Left renal pelvis (tissue), 4 donors: ENCODE data around the gene CUEDC2. TPM values are rescaled to one million over a fixed set of nuclear protein-coding genes. Genes with fewer than 3 reads are reported as not detected.

Experiments used
- DNase-seq, 4 donors: peaks; one replicate each; pipeline ENCODE4 v3.0.0-alpha.2; 2013; ENCODE audit warnings: low read depth in 4 of 4, low spot score in 3 of 4
- polyA plus RNA-seq, 4 donors: library from polyadenylated mRNA; unstranded; fragments of 120-200 nt; gene quantifications; one replicate each; pipeline ENCODE4 v1.2.1, GENCODE V29; 2013; ENCODE audit not compliant: insufficient read length in 4 of 4

Gene CUEDC2
- polyA plus RNA-seq, 4 donors: 62.7 to 89.6 (median 77.5) TPM

DNA sequence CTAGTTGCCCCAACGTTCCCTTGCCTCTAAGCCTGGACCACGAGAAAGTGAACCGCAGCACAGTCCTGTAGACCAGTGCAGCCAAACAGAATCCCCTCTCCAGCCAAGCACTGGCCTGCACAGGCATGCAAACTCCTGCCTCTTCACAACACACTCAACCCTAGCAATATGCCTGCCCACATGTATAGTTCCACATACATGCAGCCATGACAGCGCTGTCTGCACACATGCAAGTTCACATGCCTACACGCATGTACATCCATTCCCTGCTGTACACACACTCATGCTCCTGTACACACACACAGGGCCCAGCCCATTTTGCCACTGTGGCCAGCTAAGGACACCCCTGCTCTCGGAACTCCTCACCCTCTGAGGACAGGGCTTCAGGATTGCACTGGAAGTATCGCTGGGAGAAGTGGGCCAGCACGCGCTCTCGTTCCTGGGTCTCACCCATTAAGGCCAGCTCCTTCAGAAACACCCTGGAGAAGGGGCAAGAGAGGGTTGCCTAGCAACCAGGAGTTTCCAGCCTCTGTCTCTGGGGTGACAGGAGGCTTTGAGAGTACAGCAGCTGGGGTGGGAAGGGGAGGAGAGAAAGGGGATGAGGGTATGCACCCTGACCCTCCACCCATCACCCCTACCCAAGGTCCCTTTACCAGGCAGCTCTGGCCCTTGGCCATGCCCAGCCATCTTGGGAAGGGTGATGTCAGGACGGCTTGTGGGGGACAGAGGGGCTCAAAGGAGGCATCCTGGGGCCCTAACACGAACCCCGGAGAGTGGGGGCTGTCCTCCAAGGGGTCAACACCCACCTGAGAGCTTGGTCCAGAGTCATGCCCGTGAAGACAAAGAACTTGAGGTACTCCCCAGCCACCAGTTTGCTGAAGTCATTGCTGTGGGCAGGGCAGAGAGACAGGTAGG lies 20.8 kb downstream of the CUEDC2 start:
- DNase-seq: no peak

DNA sequence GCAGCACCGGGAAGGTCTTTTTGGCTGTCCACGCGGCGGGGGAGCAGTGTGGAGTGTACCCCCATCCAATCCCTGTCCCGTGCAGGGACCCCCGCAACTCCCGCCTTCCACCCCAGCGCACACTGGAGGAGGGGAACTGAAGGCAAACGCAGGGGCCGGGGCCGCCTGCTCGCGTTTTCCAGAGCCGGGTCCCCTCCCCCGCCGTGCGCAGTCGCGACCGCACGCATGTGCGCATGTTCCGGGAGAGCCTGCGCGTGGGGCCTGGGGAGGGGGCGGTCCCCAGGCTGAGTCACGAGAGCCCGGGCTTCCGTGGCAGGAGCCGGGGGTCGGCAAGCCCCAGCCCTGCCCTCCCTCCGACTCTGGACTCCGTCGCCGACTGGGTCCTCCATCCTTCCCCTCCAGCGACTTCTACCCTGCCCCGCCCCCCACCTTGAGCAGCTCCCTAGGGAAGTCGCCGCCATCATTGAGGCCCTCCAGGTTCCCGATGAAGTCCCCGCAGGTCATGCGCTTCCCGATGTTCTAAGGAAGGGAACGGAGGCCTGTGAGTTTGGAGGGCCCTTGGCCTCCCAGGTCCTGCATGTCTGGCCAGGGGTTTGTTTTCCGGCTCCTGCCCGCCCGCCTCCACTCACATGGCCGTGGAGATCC lies 21.8 kb downstream of the CUEDC2 start:
- no peak for DNase-seq

DNA sequence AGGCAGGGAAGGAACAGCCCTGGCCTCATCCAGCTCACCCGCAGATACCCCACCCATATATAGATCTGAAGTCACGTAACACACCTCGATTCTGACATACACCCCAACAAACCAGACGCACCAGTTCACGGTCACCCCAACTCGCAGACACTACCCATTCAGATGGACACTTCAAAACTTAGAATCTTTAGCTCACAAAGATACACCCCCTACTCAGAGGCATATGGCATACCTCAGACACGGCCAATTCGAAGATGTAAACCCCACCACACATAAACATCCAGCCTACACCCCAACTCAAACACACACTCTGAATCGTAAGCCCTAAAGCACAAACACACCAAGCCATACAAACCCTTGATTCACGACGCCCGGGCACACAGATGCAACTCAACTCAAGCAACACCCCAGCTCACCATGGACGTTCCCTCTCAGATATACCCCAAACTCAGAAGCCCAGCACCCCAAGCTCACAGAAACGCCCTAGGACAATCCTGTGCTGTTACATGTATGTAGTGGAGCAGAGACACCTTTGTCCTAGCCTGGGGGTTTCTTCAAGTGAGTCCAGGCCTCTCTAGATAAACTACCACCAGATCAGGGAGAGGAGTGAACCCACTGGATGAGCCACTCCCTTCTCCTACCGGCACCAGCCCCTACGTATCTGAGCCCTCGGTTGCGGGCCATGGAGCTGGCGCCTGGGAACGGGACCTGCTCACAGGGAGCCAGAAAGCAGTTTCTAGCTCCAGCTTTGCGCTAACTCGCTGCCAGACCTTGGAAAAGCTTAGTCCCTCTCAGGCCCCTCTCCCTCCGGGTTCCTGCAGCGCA lies 22.6 kb downstream of the CUEDC2 start:
- DNase-seq: no peak

DNA sequence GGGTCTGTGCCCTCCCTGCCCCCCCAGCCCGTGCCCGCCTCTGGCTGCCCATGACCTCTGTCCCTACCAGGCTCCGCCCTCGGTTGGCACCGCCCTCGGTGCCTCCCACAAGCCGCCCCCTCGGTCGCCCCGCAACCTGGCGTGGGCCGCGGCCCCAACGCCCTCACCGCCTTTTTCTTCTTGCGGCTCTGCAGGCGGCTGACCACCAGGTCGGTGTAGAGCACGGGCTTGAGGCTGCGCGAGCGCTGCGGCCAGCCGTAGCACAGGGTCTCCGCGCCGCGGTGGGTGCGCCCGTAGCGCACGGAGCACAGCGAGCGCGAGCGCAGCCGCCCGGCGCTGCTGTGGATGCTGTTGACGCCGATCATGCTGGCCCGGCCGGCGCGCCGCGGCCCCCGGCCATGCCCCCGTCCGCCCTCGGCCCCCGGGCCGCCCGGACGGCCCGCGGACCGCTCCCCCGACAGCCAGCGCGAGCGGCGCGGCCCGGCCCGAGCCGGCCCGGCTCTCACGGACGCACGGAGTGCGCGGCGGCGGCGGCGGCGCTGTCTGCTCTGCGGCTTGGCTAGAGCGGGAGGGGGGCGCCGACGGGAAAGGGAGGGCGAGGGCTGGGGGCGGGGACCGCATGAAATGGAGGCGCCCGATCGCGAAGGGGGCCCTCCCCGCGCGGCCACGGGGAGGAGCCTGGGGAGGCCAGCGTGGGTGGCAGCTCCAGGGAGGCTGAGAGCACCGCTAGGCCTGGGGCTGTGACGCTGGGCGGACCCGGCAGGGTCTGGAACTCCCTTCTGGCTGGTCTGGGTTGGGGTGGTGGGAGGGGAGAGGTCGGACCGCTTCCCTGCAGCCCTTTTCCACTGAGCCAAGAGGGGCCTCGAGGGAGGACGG lies 23.4 kb downstream of the CUEDC2 start:
- no peak for DNase-seq

DNA sequence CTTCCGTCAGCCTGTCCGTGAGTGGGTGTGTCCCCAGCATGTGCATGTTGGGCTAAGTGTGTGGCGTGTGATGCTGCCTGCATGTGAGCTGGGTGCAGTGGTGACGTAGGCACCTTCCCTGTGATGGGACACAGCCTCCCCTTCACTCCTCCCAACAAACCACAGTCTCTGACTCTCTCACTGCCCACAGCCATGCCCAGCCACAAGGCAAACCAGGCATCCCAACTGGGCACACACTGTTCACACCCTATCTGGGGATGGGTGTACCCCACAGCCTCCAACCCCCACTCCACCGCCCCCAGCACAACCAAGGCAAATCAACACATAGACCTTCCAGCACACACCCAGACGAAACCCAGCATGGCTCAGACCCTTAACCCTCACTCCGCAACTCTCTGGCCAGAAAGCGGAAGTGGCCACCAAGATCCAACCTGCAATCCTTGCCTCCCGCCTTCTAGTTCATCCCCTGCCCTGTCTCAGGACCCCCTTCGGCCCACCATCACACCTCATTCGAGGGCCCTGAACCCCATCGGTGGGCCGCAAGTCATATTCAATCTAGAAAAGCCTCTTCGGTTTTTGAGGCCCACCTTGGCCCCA lies 24.1 kb downstream of the CUEDC2 start:
- DNase-seq: no peak

DNA sequence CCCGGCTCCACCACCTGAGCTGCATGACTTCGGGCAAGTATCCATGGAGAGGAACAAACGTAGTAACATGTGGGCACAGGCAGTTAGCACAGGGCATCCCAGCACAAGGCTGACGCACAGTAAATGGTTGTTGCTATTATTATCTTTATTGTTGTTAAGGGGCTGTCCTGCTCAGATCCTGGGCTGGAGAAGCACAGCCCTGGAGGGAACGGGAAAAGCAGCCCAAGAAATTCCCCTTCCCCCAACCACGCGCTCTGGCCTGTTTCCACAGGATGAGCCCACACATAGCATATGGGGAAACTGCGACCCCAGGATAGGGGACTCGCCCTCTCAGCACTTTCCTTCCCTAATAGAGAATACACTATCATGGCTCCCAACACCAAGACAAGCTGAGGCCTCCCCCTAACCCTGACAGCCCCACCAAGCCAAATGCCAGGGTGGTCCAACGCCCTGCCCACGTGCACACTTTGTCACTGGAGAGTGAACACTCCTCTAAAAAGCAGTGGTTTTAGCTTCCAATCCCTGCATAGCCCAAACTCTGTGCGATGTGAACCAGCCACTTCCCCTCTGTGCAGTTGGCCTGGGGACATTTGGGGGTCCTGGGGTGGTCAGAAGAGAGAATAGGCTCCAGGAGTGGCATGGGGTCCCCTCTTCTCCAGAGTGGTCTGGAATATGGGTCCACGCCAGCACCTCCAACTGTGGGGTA lies 24.8 kb downstream of the CUEDC2 start:
- no peak for DNase-seq

DNA sequence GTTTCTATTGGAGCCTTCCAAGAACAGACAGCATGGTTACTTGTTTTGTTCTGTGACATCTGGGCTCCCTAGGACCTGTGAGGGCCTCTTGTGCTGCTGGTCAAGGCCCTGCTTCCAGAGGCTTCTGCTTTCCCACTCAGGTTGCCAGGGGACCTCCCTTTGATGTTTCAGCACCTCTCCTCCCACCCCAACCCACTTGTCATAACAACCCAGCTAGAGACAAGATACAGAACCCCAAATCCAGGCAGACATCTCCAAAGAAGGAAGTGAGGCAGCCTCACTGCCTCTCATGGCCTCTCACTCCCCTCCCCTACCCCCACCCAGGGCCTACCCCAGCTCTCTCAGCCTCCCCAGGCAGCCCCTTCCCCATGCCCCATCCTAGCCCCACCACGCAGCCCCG lies 25.6 kb downstream of the CUEDC2 start:
- no peak for DNase-seq

DNA sequence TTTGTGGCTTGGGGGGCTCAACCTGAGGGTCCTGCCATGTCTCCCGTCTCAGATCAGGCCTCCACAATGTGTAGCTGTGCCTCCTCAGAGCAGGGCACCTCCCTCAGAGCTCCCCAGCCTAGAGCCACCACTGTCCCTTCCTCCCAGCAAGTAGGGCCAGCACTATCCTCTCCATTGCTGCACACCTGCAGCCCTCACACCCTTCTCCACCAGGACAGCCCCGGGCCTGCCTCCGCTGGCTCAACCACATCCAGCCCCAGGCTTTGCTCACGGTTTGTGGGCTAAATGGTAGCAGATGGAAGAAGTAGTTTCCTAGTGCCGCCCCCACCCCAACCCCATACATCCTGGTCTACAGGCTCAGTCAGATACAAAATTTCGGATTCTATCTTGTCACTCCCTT lies 26.7 kb downstream of the CUEDC2 start:
- no peak for DNase-seq

DNA sequence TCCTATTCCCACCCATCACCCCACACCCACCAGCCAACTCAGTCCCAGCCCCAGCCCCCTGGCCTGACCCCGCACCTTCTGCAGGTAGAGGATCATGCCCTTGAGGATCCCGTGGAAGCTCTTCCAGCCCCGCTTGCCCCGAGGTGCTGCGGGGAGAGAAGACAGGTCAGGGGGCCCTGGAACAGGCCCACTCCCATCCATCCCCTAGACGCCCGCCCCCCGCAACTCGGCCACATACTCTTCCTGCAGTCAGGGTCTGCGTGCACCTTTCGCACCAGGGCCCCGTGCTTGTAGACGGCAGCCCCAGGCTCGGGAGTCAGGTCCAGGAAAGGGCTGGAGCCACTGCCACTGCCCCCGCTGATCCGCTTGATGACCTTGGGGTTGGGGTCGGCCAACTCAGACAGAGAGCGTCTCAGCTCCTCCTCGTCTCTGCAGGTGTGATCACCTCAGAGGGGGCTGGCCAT lies 27.2 kb downstream of the CUEDC2 start:
- DNase-seq: no peak

DNA sequence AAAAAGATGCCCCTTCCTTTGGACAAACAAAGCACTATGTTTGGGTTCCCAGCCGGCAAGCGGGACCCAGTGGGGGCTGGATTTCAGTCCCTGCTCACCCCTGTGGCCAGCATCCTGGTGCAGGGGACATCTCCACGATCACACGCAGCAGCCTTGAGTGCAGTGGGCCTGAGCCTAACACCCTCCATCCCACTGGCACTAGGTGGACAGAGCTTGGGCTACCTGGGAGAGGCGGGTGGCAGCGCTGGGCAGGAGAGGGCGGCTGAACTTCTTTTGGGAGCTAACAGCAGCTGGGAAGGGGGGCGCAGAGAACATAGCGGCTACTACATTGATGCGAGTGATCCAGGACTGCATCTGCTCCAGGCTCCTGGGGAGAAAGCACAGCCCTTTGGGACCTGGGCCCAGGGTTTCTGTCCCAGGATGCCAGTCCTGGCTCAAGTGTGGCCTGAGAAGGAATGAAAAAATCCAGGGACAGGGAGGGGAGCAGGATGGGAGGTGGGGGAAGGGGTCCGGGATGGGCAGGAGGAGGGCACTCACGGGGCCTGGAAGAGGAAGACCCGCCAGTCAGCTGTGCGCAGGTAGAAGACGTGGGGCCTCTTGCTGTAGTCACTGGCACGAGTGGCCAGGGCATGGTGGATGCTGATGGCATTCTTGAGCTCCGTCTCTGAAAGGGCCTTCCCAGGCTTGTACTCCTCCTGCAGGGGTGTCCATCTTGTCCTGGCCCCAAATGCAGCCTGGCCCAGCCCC lies 27.8 kb downstream of the CUEDC2 start:
- no peak for DNase-seq

DNA sequence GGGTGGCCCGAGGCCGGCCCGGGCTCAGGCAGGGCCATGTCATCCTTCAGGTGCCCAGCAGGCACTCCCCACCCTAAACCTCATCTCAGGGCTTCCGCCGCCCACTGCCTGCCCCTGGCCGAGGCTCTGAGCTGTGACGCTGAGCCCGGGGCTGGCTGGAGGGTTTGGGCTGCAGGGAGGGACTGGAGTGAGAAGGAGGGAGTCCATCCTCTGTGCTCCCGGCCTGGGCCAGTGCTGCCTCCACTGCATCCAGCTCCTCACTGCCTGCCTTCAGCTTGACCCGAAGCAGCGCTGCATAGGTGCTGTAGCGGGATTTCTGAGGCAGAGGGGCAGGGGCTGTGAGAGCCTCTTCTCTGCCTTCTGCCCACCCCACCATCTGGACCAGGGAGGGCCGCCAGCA lies 29.3 kb downstream of the CUEDC2 start:
- no peak for DNase-seq

DNA sequence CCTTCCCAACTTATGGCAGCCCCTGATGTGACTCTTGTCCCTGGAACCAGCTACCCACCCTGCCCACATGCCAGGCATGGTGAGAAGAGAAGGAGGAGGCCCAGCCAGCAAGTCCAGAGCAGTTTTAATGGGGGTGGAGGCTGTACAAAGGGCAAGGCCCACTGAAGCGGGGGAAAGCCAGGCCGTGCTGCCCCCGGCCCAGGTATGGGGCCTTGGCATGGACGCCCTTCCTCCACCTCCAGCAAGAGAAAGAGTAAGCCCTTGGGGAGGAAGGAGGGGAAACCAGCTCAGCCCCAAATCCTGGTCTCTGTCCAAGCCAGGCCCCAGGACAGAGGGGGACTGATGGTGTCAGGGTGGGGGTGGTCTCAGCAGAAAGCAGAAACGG lies 29.9 kb downstream of the CUEDC2 start:
- DNase-seq: no peak

DNA sequence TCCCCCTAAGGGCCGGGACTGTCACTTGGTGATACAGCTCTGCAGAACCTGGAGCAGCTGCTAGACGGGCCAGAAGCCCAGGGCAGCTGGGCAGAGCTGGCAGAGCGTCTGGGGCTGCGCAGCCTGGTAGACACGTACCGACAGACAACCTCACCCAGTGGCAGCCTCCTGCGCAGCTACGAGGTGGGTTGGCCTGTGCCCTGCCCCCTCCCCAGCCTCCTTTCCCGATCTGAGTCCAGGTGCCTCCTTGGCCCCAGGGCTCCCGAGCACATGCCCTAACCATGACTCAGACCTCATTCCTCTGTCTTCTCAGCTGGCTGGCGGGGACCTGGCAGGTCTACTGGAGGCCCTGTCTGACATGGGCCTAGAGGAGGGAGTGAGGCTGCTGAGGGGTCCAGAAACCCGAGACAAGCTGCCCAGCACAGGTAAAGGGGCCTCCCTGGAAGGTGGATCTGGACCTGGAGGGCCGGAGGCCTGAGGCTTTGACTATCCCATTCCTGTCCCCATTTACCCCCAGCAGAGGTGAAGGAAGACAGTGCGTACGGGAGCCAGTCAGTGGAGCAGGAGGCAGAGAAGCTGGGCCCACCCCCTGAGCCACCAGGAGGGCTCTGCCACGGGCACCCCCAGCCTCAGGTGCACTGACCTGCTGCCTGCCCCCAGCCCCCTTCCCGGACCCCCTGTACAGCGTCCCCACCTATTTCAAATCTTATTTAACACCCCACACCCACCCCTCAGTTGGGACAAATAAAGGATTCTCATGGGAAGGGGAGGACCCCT lies 30.5 kb downstream of the CUEDC2 start:
- DNase-seq: no peak

DNA sequence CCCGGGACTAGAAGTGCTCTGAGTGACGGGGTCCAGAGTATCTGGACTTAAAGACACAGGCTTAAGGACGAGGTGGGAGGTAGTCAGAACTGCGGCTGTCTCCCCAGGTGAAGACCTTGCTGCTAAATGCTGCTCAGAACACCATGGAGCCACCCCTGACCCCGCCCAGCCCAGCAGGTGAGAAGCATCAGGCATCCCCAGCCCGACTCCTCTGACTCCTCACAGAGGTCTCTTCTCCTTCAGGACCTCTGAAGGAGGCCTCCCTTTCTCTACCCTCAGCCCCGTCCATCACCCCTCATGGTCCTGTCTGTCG lies 31.1 kb downstream of the CUEDC2 start:
- DNase-seq: no peak

DNA sequence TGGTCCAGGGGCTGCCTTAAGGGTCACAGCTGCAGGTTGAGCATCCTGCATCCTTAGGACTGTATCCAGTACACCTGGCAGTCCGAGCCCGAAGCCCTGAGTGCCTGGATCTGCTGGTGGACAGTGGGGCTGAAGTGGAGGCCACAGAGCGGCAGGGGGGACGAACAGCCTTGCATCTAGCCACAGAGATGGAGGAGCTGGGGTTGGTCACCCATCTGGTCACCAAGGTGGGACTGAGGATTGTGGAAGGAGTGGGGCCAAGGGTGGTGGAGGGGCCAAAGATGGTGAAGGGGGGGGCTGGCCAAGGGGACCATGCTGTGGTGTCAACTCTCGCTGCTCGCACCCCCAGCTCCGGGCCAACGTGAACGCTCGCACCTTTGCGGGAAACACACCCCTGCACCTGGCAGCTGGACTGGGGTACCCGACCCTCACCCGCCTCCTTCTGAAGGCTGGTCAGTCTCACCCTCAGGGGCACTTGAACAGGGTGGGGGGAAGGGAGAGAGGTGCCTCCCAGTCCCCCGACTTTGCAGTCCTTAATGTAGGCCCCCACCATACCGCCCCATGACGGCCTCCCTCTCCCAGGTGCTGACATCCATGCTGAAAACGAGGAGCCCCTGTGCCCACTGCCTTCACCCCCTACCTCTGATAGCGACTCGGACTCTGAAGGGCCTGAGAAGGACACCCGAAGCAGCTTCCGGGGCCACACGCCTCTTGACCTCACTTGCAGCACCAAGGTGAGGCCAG lies 31.6 kb downstream of the CUEDC2 start:
- DNase-seq: no peak

DNA sequence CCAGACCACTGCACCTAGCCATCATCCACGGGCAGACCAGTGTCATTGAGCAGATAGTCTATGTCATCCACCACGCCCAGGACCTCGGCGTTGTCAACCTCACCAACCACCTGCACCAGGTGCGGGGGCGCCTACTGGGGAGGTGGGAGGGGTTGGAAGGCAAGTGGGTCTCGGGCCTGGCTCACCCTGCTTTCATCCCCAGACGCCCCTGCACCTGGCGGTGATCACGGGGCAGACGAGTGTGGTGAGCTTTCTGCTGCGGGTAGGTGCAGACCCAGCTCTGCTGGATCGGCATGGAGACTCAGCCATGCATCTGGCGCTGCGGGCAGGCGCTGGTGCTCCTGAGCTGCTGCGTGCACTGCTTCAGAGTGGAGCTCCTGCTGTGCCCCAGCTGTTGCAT lies 32.3 kb downstream of the CUEDC2 start:
- DNase-seq: no peak
